ENCODE measurements around the gene SSBP3. TPM values are rescaled to one million over a fixed set of nuclear protein-coding genes. Genes with fewer than 3 reads are reported as not detected.
A peak's percentile ranks its signal among the peaks of the same experiment; 100 is the strongest.

Gene SSBP3
- total RNA-seq, 1 donor from 2014 or later, result 44.0 TPM

- DNase-seq (no peak), ATAC-seq (no peak)
- intact Hi-C loops (cut with DNase I), result no loop called here
- no peaks in the 10 kb centered on the region for H3K36me3 ChIP-seq
- H3K27me3 ChIP-seq (ENCODE audit: low read depth), result no peaks in the 10 kb centered on the region
- H3K4me3 ChIP-seq, result no peak overlapping the region
- no peaks in the 10 kb centered on the region for H3K9me3 ChIP-seq
- no peak overlapping the region for H3K27ac ChIP-seq
- no peak for TF ChIP-seq CTCF (IDR thresholded peaks at IDR 0.05)
- peaks cover 40% of the 10 kb centered on the region for H3K4me1 ChIP-seq
Observed at GRCh38 chr1:54367613-54368012, 38.6 kb downstream of the SSBP3 start.

- no peak for ATAC-seq
- intact Hi-C loops (cut with DNase I), result no loop called here
Observed at GRCh38 chr1:54365847-54366246, 40.3 kb downstream of the SSBP3 start.

GRCh38 chr1:54365398-54365797 is 40.8 kb downstream of the SSBP3 start:
- TF ChIP-seq CTCF (IDR thresholded peaks at IDR 0.05), result no peak
- no peak overlapping the region for H3K27ac ChIP-seq
- H3K4me1 ChIP-seq, result peaks cover 22% of the 10 kb centered on the region
- intact Hi-C loops (cut with DNase I), result no loop called here
- no peaks in the 10 kb centered on the region for H3K36me3 ChIP-seq
- H3K27me3 ChIP-seq (ENCODE audit: low read depth), result no peaks in the 10 kb centered on the region
- no peaks in the 10 kb centered on the region for H3K9me3 ChIP-seq
- no peak for DNase-seq
- no peak overlapping the region for H3K4me3 ChIP-seq
- ATAC-seq, result peak; percentile 51 to 57

More at GRCh38 chr1:54365847-54366246, 40.3 kb downstream of the SSBP3 start:
- Histone ChIP-seq H3K4me3 (no peak overlapping the region), H3K27ac (no peak overlapping the region), H3K27me3 (ENCODE audit: low read depth) (no peaks in the 10 kb centered on the region), H3K9me3 (no peaks in the 10 kb centered on the region), H3K4me1 (peaks cover 27% of the 10 kb centered on the region), H3K36me3 (no peaks in the 10 kb centered on the region)
- no peak for DNase-seq
- TF ChIP-seq CTCF (IDR thresholded peaks at IDR 0.05), result no peak

GRCh38 chr1:54364995-54365394 is 41.2 kb downstream of the SSBP3 start:
- Histone ChIP-seq H3K4me1 (peaks cover 19% of the 10 kb centered on the region), H3K27me3 (ENCODE audit: low read depth) (no peaks in the 10 kb centered on the region), H3K27ac (no peak overlapping the region), H3K4me3 (no peak overlapping the region), H3K36me3 (no peaks in the 10 kb centered on the region), H3K9me3 (no peaks in the 10 kb centered on the region)
- intact Hi-C loops (cut with DNase I), result no loop called here
- peak; percentile 45 to 56 for ATAC-seq
- no peak for DNase-seq
- TF ChIP-seq CTCF (IDR thresholded peaks at IDR 0.05), result no peak

- TF ChIP-seq CTCF (IDR thresholded peaks at IDR 0.05), result no peak
- H3K4me1 ChIP-seq, result peaks cover 23% of the 10 kb centered on the region
- H3K27me3 ChIP-seq (ENCODE audit: low read depth), result no peaks in the 10 kb centered on the region
- DNase-seq (no peak), ATAC-seq (no peak)
- no peaks in the 10 kb centered on the region for H3K36me3 ChIP-seq
- H3K9me3 ChIP-seq, result no peaks in the 10 kb centered on the region
- H3K4me3 ChIP-seq, result no peak overlapping the region
- intact Hi-C loops (cut with DNase I), result no loop called here
- H3K27ac ChIP-seq, result no peak overlapping the region
Observed at GRCh38 chr1:54364582-54364981, 41.6 kb downstream of the SSBP3 start.

- H3K9me3 ChIP-seq, result no peaks in the 10 kb centered on the region
- no peak for TF ChIP-seq CTCF (IDR thresholded peaks at IDR 0.05)
- no peaks in the 10 kb centered on the region for H3K36me3 ChIP-seq
- peaks cover 29% of the 10 kb centered on the region for H3K4me1 ChIP-seq
- DNase-seq, result no peak
- no peak for ATAC-seq
- H3K4me3 ChIP-seq, result no peak overlapping the region
- H3K27ac ChIP-seq, result no peak overlapping the region
- no peaks in the 10 kb centered on the region for H3K27me3 ChIP-seq (ENCODE audit: low read depth)
- intact Hi-C loops (cut with DNase I), result no loop called here
Observed at GRCh38 chr1:54363925-54364324, 42.3 kb downstream of the SSBP3 start.

All from lower lobe of right lung (tissue), 2 donors.